Muscle of arm (tissue), 12 donors: Measurements from ENCODE around the gene CNN2. TPM values are rescaled to one million over a fixed set of nuclear protein-coding genes. Genes with fewer than 3 reads are reported as not detected.

Experiments
- DNase-seq: peaks from one replicate; pipeline ENCODE4 v3.0.0-alpha.2; 2013
- polyA plus RNA-seq, 12 donors: library from polyadenylated mRNA; unstranded; fragments of 120-200 nt; gene quantifications; one replicate each; pipeline ENCODE4 v1.2.1, GENCODE V29; 2013; ENCODE audit not compliant: insufficient read length in 12 of 12

CNN2 gene
- polyA plus RNA-seq, 12 donors, result 36.3 to 89.8 (median 46.7) TPM; not detected in 1

DNA sequence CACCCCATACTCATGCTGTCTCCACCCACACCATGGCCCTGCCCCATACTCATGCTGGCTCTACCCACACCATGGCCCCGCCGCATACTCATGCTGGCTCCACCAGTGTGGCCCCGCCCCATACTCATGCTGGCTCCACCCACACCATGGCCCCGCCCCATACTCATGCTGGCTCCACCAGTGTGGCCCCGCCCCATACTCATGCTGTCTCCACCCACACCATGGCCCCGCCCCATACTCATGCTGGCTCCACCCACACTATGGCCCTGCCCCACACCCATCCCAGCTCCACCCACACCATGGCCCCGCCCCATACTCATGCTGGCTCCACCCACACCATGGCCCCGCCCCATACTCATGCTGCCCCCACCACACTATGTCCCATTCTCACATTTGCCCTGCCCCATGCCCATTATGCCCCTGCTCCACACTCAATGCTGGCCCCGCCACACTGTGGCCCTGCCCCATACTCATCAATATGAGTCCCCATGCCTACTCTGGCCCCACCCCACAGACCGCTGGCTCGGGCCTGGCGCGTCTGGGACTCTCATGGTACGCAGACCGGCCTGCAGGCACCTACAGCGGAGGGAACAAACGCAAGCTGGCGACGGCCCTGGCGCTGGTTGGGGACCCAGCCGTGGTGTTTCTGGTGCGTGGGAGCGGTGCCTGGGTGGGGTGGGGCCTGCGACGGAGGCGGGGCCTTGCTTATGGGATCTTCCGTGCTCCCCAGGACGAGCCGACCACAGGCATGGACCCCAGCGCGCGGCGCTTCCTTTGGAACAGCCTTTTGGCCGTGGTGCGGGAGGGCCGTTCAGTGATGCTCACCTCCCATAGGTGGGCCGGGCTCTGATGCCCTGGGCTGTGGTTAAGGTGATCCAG lies 36.9 kb downstream of the CNN2 start:
- no peak for DNase-seq

DNA sequence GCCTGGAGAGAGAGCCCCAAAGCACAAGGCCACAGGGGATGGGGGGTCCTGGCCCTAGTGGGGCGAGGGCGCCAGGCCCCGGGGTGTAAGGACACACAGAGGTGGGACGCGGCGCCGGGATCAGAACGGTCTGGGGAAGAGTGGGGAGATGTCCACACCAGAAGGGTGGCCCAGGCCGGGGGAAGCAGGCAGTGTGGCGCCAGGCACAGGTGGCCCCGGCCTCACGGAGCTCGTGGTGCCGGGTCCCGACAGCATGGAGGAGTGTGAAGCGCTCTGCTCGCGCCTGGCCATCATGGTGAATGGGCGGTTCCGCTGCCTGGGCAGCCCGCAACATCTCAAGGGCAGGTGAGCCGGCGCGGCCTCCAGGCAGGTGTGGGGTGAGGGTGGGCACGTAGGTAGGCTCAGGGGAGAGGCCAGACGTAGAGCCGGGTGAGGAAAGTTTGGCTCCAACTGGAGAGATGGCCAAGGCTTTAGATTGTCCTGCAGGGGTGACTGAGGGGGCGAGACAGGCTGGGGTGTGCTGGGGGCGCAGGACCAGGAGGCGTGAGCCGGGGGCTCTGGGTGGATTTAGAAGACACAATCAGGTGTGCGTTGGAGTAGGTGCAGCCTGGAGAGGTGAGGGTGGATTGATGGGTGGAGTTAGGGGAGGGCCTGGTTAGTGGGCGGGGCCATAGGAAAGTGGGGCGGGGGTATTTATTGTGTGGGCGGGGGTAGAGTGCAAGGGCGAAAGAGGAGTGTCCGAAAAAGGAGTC lies 37.7 kb downstream of the CNN2 start:
- DNase-seq, result no peak

DNA sequence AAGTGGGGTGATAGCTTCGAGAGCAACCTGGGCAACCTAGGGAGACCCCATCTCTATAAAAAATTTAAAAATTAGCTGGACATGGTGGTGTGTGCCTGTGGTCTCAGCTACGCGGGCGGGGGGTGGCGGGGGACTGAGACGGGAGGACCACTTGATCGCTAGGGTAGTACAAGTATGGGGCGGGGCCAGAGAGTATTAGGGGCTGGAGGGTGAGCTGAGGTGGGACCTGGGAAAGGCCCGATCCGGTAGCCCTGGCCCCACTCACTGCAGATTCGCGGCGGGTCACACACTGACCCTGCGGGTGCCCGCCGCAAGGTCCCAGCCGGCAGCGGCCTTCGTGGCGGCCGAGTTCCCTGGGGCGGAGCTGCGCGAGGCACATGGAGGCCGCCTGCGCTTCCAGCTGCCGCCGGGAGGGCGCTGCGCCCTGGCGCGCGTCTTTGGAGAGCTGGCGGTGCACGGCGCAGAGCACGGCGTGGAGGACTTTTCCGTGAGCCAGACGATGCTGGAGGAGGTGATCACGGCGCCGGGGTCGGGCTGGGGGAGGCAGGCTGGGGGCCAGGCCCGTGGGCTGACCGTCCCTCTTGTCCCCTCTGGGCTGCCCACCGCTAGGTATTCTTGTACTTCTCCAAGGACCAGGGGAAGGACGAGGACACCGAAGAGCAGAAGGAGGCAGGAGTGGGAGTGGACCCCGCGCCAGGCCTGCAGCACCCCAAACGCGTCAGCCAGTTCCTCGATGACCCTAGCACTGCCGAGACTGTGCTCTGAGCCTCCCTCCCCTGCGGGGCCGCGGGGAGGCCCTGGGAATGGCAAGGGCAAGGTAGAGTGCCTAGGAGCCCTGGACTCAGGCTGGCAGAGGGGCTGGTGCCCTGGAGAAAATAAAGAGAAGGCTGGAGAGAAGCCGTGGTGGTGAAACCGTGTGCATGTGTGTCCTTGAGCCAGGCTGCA lies 38.5 kb downstream of the CNN2 start:
- peak; percentile 68 for DNase-seq

DNA sequence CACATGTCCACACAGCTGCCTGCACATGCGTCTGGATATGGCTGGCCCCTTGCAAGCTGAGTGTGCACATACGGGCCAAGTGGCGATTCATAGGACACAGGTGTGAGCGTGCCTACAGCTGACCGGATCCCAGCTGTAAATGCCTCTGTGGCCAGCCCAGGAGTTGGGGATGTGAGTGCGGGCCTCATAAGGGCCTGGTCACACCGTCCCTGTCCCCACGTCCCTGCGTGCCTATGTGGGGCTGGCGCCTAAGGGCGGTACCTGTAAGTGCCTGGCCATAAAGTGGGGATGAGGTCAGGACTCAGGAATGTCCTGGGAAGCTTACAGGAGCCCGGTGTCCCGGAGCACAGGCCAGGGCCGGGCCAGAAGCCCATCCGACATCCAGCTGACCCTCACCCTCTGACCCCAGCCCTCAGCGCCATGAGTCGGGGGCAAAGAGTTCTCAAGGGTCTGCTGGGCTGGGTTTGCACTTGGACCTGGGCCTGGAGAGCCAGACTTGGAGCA lies 39.2 kb downstream of the CNN2 start:
- no peak for DNase-seq

DNA sequence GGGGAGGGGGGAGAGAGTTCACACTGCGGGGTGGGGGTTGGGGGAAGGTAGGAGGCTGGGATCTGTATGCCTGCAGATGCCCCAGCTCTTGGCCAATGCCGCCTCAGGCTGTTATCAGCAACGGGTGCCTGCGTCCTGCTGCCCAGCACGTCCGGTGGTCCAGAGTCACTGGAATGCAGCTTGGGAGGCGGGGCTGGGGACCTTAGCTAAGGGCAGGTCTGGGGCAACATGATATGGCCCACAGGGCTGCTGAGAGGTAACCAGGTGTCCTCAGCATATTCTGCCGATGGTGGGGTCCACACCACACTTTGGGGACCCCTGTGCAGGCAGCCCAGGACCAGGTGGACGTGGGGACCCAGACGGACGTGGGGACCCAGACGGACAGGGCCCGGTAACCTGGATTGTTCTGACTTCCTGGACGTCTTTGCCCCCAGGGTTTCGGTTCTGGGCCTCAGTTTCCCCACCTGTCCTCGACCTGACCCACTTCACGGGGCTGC lies 39.9 kb downstream of the CNN2 start:
- DNase-seq, result no peak

DNA sequence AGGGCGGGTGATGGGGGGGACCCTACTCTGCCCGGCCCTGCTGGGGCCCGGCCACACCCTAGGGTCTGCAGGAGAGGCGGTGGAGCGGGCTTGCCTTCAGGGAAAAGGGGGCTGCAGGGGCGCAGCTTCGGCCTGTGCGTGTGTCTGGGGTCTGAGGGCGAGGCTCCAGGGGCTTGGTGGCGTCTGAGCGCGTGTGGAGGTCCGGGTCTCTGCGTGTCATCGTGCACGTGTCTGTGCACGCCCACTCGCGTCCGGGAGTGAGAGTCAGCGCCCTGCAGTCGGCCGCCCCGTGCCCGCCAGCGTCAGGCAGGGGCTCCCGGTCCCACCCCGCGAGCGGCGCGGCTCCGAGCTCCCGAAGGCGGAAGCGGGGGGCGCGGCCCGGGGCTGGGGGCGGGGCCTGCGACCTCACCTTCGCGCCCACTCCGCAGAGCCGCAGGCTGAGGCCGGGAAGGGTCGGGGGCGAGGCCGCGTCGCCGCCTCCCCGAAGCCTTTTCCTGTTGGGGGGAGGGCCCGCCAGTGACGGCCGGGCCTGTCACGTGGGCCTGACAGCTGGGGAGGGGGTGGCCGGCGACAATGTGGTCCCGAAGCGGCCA lies 40.4 kb downstream of the CNN2 start, which contains the start of gene ARHGAP45:
Gene ARHGAP45, plus strand, starts transcription at position 420 of the 593 bp plus-strand sequence. CDS start 239 bp downstream, outside the sequence.
- DNase-seq, result no peak

DNA sequence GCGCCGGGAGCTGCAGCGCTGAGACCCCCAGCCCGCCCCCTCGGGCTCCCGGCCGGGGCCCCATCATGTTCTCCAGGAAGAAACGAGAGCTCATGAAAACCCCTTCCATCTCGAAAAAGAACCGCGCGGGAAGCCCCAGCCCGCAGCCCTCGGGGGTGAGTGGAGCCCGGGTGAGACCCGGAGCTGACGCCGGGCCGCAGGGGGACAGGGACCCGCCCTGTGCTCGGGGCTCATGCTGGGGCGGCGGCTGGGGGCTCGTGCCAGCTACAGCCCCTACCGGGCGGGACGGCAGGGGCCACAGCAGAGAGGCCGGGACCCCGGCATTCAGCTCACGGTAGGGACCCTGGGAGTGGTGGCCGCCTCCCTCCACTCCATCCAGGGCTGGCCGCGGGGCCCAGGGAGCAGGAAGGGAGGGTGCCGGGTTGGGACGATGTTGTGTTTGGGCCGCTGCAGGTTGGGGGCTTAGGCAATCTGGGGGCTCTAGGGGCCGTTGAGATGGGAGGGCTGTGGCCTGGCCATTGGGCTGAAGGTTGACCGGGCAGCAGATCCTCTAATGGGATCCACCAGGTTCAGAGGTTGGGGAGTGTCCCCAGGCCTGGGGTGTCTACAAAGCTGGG lies 41.0 kb downstream of the CNN2 start:
- no peak for DNase-seq

DNA sequence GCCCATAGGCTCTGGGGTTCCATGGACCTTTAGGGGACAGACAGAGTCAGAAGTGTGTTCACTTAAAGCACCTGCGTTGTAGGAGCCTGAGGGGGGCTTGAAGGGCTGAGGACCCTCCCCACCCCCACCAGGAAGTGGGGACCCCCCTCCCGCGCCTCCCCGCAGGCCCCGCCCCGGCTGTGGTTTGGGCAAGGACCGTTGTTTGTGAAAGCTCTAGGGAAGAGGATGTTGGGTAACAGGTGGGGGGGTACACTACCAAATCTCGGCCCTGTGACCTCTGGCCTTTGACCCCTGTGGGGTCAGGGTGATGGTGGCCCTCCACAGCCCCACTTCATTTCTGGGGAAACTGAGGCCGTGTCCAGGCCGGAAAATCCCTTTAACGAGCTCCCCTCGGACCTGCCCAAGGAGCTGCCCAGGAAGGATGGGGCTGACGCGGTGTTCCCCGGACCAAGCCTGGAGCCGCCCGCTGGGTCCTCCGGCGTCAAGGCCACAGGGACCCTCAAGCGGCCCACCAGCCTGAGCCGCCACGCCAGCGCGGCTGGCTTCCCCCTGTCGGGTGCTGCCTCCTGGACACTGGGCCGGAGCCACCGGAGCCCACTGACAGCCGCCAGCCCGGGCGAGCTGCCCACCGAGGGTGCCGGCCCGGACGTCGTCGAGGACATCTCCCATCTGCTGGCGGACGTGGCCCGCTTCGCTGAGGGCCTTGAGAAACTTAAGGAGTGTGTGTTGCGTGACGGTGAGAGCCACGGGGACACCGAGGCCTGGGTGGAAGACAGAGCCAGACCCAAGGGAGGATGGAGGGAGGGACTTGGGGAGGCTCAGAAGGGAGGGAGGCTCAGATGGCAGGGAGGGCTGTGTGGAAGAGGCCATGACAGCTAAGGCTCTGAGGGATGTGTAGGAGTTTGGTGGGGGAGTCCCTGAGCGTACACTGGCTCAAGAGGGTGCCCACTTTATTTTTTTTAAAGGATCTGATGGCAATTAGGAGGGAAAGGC lies 41.9 kb downstream of the CNN2 start:
- DNase-seq, result no peak

DNA sequence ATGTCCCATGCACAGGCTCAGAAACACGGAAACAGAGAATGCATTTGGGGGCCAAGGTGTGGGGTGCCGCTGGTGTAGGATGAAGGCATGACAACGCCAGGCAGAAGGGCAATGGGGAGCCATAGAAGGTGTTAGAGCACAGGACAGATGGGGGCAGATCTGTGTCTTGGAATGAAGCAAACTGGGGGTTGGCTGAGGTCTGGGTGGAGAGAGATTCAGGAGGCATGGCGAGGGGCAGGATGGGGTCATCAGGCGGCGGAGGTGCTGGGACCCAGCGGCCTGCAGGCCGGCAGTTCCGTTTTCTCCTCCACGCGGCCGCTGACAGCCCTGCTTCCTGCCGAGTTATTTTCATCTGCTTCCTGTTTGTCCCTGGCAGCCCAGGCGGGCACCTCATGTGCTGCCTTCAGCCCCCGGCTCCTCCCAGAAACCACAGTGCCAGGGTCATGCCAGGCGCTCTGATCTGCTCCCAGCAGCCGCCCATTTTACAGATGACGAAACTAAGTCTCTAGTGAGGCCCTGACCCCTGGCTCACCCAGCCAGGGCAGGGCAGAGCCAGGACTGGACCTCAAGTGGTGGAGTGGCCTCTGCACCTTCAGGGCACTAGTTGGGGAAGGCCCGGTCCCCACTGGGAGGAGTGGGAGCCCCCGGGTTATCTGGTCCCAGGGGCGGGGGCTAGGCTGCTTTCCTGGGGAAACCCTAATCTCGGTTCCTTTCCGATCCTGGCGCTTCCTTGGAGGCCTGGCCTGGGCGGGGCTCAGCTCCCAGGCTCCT lies 42.8 kb downstream of the CNN2 start:
- DNase-seq, result no peak

DNA sequence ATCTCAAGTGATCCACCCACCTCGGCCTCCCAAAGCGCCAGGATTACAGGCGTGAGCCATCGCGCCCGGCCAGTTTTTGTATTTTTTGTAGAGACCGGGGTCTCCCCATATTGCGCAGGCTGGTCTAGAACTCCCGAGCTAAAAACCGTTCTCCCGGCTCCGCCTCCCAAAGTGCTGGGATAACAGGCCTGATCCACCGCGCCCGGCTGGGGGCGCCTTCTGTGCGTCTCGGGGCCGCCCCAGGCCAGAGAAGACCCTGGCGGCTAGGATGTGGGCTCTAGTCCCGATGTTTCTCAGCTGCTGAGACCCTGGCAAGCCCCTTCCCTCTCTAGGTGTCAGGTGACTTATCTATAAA lies 44.1 kb downstream of the CNN2 start:
- no peak for DNase-seq

DNA sequence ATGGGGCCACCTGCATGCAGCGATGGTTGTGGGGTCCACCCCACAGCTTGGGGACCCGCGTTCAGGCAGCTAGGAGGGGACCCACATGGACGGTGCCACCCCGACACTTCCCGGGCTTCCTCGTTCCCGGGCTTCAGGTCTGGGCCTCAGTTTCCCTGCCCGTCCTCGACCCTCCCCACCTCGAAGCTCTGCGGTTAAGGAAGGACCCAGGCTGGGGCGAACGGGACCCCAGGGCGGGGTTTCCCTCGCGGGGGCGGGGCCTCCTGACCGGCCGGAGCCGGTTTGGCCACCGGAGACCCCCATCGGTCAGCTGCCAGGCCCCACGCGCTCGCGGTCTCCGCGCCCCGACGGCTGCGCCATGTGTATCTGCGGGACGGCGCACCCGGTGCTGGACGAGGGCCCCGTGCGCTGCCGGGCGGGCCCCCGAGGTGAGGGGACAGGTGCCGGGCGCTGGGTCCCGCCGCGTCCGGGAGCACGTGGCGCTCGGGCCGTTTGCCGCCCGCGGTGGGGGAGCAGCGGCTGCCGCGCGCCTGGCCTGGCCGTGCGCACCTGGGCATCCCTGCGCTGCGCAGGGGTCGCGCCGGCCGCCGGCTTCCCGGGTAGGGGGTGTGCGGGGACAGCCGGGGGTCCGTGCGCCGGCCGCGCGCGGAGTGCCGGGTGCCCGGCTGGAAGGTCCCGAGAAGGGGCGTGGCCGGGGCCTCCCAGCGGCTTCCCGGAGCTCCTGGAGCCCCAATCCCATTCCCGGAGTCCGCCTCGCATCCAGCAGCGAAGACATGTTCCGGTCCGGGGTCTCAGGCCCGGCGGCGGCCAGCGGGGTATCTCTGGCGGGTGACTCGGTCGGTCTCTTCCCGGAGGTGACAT lies 44.8 kb downstream of the CNN2 start:
- DNase-seq, result no peak

DNA sequence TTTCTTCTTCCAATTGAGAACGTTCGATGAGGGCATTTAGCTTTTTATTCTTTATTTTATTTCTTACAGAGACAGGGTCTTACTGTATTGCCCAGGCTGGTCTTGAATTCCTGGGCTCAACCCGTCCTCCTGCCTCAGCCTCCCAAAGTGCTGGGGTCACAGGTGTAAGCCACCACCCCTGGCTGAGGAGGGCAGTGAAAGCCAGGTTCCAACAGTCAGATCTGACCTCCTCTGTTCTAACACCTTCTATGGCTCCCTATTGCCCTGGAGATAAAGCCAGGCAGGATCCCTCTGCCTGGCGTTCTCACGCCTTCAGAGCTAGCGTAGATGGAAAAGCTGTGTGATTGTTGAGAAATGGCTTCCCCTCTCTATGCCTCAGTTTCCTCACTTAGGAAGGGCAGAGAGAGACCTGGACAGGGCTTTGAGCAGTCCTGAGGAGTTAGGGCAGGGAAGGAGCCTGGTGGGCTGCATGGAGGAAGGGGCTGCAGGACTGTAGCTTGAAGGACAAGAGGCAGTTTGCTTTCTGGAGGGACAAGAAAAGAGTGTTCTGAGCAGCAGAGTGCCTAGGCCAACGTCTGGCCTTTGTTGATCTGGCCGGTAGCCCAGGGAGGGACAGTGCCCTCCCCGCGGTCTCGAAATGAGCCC lies 46.1 kb downstream of the CNN2 start:
- no peak for DNase-seq

DNA sequence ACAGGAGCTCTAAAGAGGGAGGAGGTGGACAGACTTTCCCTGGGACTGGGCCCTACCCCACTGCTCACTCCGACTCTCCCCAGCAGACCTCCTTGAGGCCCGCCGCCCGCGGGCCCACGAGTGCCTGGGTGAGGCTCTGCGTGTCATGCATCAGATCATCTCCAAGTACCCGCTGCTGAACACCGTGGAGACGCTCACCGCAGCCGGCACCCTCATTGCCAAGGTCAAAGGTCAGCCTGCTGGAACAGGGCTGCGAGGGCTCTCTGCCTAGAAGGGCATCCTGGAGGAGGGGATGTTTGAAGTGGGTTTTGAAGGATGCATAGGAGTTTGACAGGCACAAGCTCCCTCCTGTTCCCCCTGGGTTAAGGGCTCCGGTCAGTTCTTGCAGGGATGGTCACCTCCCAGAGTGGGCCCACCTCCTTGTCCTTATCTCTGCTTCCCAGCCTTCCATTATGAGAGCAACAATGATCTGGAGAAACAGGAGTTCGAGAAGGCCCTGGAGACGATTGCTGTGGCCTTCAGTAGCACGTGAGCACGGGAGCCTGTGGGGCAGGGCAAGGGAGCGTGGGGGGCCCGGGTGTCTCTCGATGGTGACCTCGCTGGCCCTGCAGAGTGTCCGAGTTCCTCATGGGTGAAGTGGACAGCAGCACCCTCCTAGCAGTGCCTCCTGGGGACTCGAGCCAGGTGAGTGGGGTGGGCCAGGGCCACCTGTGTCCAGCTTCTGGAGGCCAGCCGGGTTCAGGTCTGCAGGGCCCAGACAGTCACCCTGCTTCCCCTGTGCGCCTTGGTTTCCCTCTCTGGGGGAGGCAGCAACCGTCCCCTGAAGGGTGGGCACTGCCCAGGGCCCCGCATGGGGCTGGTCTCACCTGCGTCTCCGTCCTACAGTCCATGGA lies 46.9 kb downstream of the CNN2 start:
- DNase-seq, result no peak

DNA sequence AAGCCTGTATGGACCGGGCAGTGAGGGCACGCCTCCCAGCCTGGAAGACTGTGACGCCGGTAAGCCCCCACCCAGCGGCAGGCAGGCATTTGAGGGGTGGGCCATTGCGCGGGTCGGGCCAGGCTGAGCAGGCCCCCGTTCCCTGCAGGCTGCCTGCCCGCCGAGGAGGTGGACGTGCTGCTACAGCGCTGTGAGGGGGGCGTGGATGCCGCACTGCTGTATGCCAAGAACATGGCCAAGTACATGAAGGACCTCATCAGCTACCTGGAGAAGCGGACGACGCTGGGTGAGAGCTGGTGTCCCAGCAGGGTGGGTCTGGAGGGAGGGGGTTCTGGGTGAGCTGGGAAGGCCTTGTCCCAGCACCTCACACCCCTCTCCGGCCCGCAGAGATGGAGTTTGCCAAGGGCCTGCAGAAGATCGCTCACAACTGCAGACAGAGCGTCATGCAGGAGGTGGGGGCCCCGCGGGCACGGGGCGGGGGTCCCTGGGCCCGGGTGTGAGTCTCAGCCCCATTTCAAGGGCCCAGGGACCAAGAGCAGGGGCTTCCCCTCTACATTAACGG lies 47.6 kb downstream of the CNN2 start:
- no peak for DNase-seq

DNA sequence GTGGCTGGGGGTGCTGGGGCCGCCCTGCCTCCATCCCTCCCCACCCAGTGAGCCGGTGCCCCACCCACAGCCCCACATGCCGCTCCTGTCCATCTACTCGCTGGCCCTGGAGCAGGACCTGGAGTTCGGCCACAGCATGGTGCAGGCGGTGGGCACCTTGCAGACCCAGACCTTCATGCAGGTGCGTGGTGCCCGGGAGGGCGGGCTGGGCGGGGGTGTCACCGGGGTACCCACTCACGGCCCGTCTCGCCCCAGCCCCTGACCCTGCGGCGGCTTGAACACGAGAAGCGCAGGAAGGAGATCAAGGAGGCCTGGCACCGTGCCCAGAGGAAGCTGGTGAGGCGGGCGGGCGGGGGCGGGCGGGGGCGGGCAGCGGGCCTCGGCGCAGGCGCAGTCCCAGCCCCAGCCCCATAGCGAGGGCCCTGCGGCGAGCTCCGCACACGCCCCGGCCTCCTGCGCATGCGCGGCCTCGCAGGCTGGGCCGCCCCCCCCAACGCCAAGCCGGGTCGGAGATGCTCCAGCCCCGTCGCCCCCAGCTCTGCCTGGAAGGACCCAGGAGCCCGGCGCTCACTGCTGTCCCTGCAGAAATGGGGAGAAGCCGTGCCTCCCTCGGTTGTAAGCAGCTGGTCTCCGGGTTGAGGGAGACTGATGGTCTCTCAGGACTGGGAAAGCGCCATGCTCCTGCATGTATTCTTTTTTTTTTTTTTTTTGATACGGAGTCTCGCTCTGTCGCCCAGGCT lies 48.3 kb downstream of the CNN2 start:
- DNase-seq, result no peak
